ENCODE measurements around the gene UGT2B15.

- TF ChIP-seq GATA3 (IDR thresholded peaks at IDR 0.05; ENCODE audit: low read depth, low read length) (no peak), GATA2 (IDR thresholded peaks at IDR 0.05; ENCODE audit: low read depth, low read length) (no peak)
Observed at GRCh38 chr4:68718447-68719074, 48.1 kb upstream of the UGT2B15 start.
